ENCODE data around the gene NOP16. TPM values are rescaled to one million over a fixed set of nuclear protein-coding genes. Genes with fewer than 3 reads are reported as not detected.
A peak's percentile ranks its signal among the peaks of the same experiment; 100 is the strongest.

Gene NOP16
- total RNA-seq, 6 experiments from 2014 or later: 27.8 to 48.7 (median 33.2) TPM

DNA sequence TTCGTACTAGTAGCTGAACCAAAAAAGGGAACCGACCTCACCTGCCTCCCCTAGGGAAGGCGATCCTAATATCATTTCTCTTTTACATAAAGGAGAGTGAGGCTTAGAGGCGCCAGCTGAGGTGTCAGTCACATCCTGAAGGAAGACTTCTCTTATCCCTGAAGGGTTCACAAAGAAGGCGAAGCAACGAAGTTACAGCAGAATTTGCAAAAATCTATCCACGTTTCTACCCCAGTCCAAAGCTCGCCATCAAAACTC is 26.2 kb downstream of the NOP16 start:
- Mint-ChIP-seq H3K27me3 (ENCODE audit: insufficient read depth) (peaks cover 5% of the 10 kb centered on the region), H3K4me3 (peak overlapping the region; percentile 98), H3K36me3 (ENCODE audit: low read depth) (peaks cover 20% of the 10 kb centered on the region), H3K4me1 (ENCODE audit: low read depth) (peaks cover 37% of the 10 kb centered on the region), H3K27ac (no peak overlapping the region), H3K9me3 (no peaks in the 10 kb centered on the region)
- DNase-seq: no peak
- TF ChIP-seq, protein P1, sequence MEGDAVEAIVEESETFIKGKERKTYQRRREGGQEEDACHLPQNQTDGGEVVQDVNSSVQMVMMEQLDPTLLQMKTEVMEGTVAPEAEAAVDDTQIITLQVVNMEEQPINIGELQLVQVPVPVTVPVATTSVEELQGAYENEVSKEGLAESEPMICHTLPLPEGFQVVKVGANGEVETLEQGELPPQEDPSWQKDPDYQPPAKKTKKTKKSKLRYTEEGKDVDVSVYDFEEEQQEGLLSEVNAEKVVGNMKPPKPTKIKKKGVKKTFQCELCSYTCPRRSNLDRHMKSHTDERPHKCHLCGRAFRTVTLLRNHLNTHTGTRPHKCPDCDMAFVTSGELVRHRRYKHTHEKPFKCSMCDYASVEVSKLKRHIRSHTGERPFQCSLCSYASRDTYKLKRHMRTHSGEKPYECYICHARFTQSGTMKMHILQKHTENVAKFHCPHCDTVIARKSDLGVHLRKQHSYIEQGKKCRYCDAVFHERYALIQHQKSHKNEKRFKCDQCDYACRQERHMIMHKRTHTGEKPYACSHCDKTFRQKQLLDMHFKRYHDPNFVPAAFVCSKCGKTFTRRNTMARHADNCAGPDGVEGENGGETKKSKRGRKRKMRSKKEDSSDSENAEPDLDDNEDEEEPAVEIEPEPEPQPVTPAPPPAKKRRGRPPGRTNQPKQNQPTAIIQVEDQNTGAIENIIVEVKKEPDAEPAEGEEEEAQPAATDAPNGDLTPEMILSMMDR (IDR thresholded peaks at IDR 0.05): no peak

DNA sequence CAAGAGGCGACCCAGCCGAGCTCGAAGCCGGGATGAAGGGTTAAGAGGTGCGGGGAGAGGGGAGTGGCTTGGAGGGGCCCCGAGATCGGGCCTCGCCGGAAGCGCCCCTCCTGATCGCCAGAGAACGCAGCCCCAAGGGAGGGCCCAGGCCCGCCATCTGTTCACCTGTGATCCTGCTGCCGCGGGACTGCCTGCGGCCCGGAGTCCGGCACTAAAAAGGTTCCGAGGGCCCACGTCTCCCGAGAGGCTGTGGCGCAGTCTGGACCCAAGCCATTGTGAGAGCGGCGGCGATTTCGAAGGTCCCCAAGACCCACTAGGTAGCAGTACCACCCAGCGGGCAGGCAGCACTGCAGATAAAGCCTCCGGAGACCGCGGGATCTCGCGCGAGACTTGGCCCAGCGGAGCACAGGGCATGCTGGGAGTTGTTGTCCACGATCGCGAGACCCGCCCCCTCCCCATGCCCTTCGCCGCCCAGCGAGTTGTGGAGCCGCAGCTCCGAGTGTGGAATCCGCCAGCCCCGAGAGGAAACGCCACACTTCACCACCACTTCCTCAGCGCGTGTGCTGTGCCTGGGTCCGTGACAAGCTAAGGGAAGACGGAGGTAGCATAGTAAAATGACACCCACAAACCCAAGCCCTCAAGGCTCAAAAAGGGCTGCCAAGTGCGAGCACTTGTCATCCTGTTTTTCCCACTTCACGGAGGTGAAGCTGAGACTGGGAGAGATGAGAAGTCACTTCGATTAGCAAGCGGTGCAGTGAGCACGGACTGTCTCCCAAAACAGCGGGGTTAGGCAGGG is 26.8 kb downstream of the NOP16 start, which contains the start of gene KIAA1191:
Gene KIAA1191, minus strand, starts transcription at position 328 of the 796 bp plus-strand sequence. CDS start 2,256 bp downstream, outside the sequence.
- peak; percentile 91 for DNase-seq
- TF ChIP-seq, protein P1 (IDR thresholded peaks at IDR 0.05): peak; percentile 23; the same call in 1 of the 2 replicates
- Mint-ChIP-seq H3K9me3 (no peaks in the 10 kb centered on the region), H3K36me3 (ENCODE audit: low read depth) (peaks cover 19% of the 10 kb centered on the region), H3K27me3 (ENCODE audit: insufficient read depth) (peaks cover 4% of the 10 kb centered on the region), H3K4me3 (peak within 1 kb of the TSS; percentile 98), H3K27ac (peak within 1 kb of the TSS; percentile 86), H3K4me1 (ENCODE audit: low read depth) (peaks cover 32% of the 10 kb centered on the region)

DNA sequence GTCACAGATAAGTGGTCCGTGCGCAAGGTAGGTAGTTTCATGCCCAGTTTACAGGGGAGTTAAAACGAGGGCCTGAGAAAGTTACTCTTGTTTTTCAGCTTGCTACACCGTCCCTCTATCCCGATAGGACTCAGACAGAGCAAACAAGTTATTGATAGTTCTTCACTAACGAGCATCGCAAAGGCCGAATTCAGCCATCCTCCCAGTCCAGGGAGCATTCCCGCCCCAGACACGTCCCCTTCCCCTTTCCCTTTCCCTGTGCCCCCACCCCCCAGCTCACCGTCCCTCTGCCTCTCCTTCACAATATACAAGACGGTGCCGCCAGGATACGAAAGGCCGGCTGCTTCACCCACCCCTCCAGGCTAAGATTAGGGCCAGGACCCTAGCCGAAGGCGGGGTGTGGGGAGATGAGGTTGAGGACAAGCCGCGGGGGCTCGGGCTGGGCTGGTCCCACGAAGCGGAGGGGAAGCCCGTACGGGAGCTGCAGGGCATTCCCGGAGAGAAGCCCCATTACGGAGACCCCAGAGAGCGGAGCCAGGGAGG is 27.4 kb downstream of the NOP16 start:
- no peaks in the 10 kb centered on the region for H3K9me3 Mint-ChIP-seq
- peak overlapping the region; percentile 86 for H3K27ac Mint-ChIP-seq
- H3K36me3 Mint-ChIP-seq (ENCODE audit: low read depth): peaks cover 19% of the 10 kb centered on the region
- peaks cover 4% of the 10 kb centered on the region for H3K27me3 Mint-ChIP-seq (ENCODE audit: insufficient read depth)
- H3K4me1 Mint-ChIP-seq (ENCODE audit: low read depth): peaks cover 26% of the 10 kb centered on the region
- DNase-seq: no peak
- TF ChIP-seq, protein P1 (IDR thresholded peaks at IDR 0.05): no peak
- H3K4me3 Mint-ChIP-seq: peak overlapping the region; percentile 98

DNA sequence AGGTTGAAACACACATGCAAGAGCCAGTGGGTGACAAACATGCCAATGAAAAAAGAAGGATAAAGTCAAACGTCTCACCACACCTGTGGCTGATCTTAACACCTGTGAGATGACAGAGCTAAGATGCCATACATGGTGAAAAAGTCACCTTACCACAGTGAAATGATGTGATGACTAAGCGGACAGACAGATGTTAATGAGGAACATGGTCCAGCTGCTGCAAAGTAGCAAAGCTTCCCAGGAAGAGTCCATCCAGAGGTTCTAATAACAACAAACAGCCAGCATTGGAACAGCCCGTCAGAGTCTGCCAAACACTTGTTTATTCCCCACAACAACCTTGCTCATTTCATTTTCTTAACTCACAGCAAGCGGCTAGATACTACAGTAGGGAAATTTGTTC is 28.7 kb downstream of the NOP16 start:
- Mint-ChIP-seq H3K4me3 (peak overlapping the region; percentile 84), H3K9me3 (no peaks in the 10 kb centered on the region), H3K27ac (peak overlapping the region; percentile 54; the same call in 1 of the 2 replicates)

DNA sequence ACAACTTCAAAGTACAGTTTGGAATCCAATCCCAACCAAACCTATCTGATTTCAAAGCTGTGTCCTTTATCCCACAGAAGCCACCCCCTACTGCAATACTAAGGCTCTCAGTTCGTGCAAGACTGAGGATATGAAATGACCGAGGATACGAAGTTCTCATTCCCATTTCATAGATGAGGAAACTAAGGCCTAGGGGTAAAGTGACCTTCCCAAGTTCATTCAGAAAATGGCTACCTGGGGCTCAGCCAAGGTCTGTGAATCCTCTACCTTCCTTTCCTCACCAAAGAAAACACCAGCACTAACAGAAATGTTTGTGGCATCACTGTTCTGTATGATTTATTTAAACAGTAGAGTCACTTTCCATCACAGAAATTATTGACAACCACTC is 32.2 kb downstream of the NOP16 start:
- TF ChIP-seq, protein P1 (IDR thresholded peaks at IDR 0.05): no peak
- Mint-ChIP-seq H3K4me3 (no peak overlapping the region), H3K9me3 (no peaks in the 10 kb centered on the region), H3K4me1 (ENCODE audit: low read depth) (peaks cover 30% of the 10 kb centered on the region), H3K27me3 (ENCODE audit: insufficient read depth) (peaks cover 4% of the 10 kb centered on the region), H3K27ac (no peak overlapping the region; the same call in 1 of the 2 replicates), H3K36me3 (ENCODE audit: low read depth) (peaks cover 41% of the 10 kb centered on the region)
- no peak for DNase-seq

More for the DNA sequence above, 28.7 kb downstream of the NOP16 start:
- H3K4me1 Mint-ChIP-seq (ENCODE audit: low read depth): peaks cover 26% of the 10 kb centered on the region
- no peak for DNase-seq
- TF ChIP-seq, protein P1 (IDR thresholded peaks at IDR 0.05): no peak
- peaks cover 4% of the 10 kb centered on the region for H3K27me3 Mint-ChIP-seq (ENCODE audit: insufficient read depth)
- peaks cover 24% of the 10 kb centered on the region for H3K36me3 Mint-ChIP-seq (ENCODE audit: low read depth)
